ENCODE results near the gene STON2.

STON2 gene

GRCh38 chr14:81332725-81333124 lies 67.4 kb downstream of the STON2 start:
- H3K4me3 ChIP-seq (ENCODE audit: control insufficient read depth, low read depth, low read length): no peak overlapping the region
- TF ChIP-seq, protein P1, sequence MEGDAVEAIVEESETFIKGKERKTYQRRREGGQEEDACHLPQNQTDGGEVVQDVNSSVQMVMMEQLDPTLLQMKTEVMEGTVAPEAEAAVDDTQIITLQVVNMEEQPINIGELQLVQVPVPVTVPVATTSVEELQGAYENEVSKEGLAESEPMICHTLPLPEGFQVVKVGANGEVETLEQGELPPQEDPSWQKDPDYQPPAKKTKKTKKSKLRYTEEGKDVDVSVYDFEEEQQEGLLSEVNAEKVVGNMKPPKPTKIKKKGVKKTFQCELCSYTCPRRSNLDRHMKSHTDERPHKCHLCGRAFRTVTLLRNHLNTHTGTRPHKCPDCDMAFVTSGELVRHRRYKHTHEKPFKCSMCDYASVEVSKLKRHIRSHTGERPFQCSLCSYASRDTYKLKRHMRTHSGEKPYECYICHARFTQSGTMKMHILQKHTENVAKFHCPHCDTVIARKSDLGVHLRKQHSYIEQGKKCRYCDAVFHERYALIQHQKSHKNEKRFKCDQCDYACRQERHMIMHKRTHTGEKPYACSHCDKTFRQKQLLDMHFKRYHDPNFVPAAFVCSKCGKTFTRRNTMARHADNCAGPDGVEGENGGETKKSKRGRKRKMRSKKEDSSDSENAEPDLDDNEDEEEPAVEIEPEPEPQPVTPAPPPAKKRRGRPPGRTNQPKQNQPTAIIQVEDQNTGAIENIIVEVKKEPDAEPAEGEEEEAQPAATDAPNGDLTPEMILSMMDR (conservative IDR thresholded peaks at IDR 0.05; ENCODE audit: control insufficient read depth, insufficient read depth, low read depth, low read length): no peak
- DNase-seq (ENCODE audit: low read depth): no peak

DNA sequence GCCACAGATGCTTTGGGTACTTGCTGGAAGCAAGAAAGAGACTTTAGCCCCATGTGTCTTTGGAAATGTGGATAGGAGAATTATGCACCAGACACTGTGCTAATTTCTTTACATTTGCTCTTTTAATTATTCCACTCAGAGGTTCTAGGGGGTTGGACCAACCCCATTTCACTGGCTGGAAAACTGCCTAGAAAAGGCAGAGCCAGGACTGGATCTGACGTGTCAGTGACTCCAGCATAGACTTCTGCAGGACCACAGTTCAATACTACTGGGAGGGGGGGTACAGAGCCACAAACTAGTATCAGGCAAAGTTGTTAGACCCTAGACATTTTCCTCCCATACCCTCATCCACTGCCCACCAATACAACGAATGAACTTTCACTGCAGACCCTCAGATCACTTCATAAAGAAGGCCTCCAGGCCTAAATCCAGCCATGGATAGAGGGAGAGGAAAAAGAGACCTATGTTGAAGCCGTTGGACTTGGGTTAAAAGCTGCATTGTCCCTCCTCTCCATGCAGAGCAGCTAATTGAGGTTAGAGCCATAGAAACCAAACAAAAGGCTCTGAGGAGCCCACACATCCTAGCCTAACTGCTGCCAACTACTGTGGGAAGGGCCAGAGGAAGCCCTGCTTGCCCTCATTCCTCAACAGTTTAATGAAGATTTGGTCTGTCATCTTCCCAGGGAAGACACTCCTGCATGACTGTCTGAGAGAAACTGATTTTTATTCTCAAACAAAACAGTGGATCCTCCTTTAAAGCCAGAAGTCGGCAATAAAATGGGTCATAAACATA lies 68.7 kb downstream of the STON2 start:
- DNase-seq (ENCODE audit: low read depth): no peak
- TF ChIP-seq, protein P1 (conservative IDR thresholded peaks at IDR 0.05; ENCODE audit: control insufficient read depth, insufficient read depth, low read depth, low read length): no peak
- H3K4me3 ChIP-seq (ENCODE audit: control insufficient read depth, low read depth, low read length): no peak overlapping the region

DNA sequence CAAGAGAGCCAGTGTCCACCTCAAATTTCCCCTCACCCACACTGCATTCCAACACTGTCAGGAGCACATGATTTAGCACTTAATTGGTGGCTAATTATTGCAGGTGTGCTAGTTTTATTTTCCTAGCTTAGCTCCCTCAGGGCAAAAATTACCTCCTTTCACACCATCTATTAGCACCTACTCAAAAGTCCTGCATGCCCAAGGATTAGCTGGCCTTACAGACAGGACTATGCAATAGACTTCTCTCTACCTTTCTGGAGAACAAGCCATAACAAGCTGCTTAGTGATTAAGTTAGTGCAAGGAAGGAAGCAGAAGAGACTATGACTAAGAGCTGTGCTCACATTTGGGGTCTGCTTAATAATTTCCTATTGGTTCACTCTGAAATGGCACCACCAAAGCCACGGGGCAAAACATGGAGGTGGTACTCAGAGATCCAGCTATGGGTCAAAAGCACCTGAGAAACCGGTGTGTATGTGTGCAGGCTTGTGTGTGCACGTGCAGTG lies 69.5 kb downstream of the STON2 start:
- H3K4me3 ChIP-seq (ENCODE audit: control insufficient read depth, low read depth, low read length): no peak overlapping the region
- TF ChIP-seq, protein P1 (conservative IDR thresholded peaks at IDR 0.05; ENCODE audit: control insufficient read depth, insufficient read depth, low read depth, low read length): no peak
- no peak for DNase-seq (ENCODE audit: low read depth)

- no peak overlapping the region for H3K4me3 ChIP-seq (ENCODE audit: control insufficient read depth, low read depth, low read length)
- DNase-seq (ENCODE audit: low read depth): no peak
- TF ChIP-seq, protein P1 (conservative IDR thresholded peaks at IDR 0.05; ENCODE audit: control insufficient read depth, insufficient read depth, low read depth, low read length): no peak
Measured at GRCh38 chr14:81329640-81330381, 70.3 kb downstream of the STON2 start.

DNA sequence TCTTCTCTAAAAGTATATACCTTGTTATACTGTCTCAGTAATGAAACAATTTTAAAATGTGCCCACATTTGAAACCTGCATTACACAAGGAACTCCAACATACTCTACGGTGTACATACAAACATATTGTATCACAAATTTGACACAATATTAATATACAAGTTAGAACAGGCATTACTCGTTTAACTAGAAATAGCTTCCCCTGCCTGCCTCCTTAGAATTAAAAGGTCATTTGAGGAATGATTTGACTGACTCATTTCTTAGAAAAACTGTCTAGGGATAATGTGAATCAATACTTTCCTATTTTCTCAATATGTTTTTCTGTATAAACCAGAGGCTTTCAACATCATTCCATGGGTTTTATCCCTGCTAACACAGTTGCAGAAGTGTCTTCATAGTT lies 73.7 kb downstream of the STON2 start:
- H3K4me3 ChIP-seq (ENCODE audit: control insufficient read depth, low read depth, low read length): no peak overlapping the region
- TF ChIP-seq, protein P1 (conservative IDR thresholded peaks at IDR 0.05; ENCODE audit: control insufficient read depth, insufficient read depth, low read depth, low read length): no peak
- DNase-seq (ENCODE audit: low read depth): no peak

DNA sequence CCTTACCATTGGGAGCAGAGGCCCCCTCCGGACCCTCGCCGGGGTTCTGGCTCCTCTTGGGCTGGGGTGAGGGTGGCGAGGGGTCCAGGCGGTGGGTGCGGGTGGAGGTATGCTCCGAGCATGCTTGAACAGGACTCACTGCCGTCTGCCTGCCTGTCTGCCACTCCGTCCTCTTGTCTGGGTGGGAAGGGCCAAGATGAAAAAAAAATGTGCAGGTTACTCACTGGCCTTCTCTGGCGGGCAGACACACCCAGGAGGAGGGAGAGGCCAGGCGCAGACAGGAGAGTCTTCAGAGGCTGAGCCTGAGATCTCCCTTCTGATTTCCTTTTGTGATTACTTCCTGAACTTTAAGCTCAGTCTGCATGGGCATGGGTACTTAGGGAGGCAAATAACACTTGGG lies 76.1 kb downstream of the STON2 start:
- TF ChIP-seq, protein P1 (conservative IDR thresholded peaks at IDR 0.05; ENCODE audit: control insufficient read depth, insufficient read depth, low read depth, low read length): no peak
- H3K4me3 ChIP-seq (ENCODE audit: control insufficient read depth, low read depth, low read length): no peak overlapping the region
- DNase-seq (ENCODE audit: low read depth): no peak

Measured in fibroblast of mammary gland (primary cell).